Activated naive CD8-positive, alpha-beta T cell (primary cell): ENCODE data around the gene CDH23.

Experiments
- H3K27ac Mint-ChIP-seq: one replicate; pipeline ENCODE4 v1.8.0; 2021; ENCODE audit warnings: mixed read lengths
- H3K27me3 Mint-ChIP-seq: one replicate; pipeline ENCODE4 v1.8.0; 2021; ENCODE audit warnings: mixed read lengths
- H3K36me3 Mint-ChIP-seq: one replicate; pipeline ENCODE4 v1.8.0; 2021; ENCODE audit warnings: mixed read lengths
- H3K4me1 Mint-ChIP-seq: one replicate; pipeline ENCODE4 v1.8.0; 2021; ENCODE audit warnings: low read depth, mixed read lengths
- H3K4me3 Mint-ChIP-seq: one replicate; pipeline ENCODE4 v1.8.0; 2021; ENCODE audit warnings: mild to moderate bottlenecking, mixed read lengths
- H3K9me3 Mint-ChIP-seq: one replicate; pipeline ENCODE4 v1.8.0; 2021; ENCODE audit warnings: low read depth, mixed read lengths

Gene CDH23

DNA sequence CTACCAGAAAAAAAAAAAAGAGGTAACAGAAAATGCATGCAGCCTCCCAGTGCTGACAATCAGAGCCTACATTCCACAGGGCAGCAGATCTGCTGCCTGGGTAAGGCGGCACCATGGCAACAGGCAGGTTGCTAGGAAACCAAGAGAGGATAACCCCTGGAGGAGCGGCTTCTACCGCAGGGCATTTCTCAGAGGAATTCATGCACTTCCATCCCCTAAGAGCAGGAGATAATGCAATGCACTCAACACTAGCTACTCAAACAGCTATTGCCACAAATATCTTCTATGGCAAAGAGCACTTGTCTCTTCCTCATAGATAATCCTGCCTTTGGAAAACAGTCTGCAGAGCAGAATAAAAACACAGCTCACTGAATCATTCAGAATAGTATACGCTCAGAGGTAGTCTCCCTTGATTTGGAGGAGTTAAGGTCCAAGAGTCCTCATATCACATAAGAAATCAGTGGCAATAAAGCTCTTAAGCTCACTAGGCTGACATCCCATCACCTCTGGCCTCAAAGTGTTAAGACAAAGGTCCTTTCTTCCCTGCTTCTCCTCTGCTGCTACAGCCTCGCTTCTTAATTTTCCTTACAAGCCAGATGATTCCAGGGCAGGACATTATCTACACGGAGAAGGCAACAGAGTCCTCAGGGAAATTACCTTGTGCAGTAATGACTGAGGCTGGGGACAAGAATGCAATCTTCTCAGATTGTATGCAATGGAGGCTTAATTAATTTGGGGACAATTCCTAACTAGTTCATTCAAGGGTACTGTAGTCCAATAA lies 443.6 kb downstream of the CDH23 start:
- Mint-ChIP-seq H3K4me3 (no peak overlapping the region), H3K9me3 (no peaks in the 10 kb centered on the region), H3K27ac (no peak overlapping the region), H3K4me1 (peaks cover 74% of the 10 kb centered on the region), H3K36me3 (no peaks in the 10 kb centered on the region), H3K27me3 (no peaks in the 10 kb centered on the region)

DNA sequence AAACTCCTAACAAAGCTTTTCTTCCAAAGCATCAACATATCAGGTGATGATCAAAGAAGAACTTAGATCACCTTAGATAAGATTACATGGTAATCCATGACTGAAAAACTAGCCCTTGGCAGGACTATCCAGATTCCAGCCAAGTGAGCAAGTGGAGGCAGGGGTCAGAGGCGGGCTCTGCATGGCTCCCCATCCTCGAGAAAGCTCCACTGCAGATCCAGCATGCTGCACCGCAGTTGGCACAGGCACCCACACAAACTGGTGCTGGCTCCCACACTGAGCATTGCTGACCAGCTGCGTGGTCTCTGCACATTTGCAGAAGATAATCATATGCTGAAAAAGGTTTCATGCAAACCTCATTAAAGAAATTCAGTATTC lies 444.2 kb downstream of the CDH23 start:
- Mint-ChIP-seq H3K36me3 (no peaks in the 10 kb centered on the region), H3K4me1 (peaks cover 77% of the 10 kb centered on the region), H3K4me3 (no peak overlapping the region), H3K9me3 (no peaks in the 10 kb centered on the region), H3K27ac (no peak overlapping the region), H3K27me3 (no peaks in the 10 kb centered on the region)

DNA sequence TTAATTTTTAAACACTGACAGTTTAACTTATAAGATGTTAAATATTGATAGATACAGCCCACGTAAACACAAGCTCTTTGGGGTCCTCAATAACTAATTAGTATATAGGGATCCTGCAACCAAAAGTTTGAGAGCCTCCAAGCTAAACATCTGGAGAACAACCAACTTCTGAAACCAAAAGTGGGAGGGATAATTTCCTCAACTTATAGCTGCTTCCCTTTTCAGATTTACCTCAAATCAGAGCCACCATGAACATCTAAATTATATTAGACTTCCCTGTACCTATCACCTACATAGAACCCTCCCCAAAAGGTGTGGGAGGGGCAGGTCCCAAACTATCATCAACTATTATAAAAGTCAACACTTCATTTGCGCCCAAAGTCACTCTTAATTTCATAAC lies 445.7 kb downstream of the CDH23 start:
- H3K36me3 Mint-ChIP-seq, result no peaks in the 10 kb centered on the region
- no peak overlapping the region for H3K4me3 Mint-ChIP-seq
- H3K27ac Mint-ChIP-seq, result no peak overlapping the region
- H3K27me3 Mint-ChIP-seq, result no peaks in the 10 kb centered on the region
- H3K4me1 Mint-ChIP-seq, result peaks cover 75% of the 10 kb centered on the region
- no peaks in the 10 kb centered on the region for H3K9me3 Mint-ChIP-seq

DNA sequence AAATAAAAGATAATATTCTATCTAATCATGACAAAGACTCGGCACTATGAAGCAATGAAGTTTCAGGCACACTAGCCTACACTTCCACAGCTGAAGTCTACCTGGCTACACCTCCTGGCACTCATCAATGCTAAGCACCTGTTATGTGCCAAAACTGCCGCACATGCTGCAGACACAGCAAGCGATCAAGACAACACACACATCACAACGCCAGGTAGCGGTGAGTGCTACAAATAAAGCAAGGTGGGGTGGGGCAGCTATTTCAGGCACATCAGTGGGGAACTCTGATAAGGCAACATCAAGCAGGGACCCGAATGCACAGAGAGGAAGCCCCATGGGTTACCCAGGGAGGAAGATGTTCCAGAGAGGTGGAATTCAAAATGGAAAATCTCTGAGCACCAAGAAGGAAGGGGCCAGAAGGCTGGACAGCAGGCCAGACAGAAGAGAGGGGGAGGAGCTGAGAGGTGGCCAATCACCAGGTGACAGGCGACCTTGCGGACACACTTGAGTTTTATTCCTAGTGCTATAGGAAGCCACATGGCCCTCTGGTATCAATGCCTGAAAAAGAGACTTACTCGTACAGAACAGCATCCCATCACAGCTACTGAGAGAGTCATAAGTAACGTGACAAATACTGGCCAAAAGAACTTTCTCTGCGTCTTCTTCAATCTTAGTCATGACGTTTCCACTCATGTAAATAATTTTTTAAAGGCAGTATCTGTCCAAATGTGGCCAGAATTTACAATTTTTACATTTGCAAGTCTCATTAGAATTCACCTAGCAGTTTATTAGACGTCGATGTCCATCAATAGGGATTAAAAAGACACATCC lies 446.4 kb downstream of the CDH23 start:
- H3K4me1 Mint-ChIP-seq, result peaks cover 75% of the 10 kb centered on the region
- H3K27ac Mint-ChIP-seq, result no peak overlapping the region
- no peaks in the 10 kb centered on the region for H3K27me3 Mint-ChIP-seq
- no peaks in the 10 kb centered on the region for H3K9me3 Mint-ChIP-seq
- no peaks in the 10 kb centered on the region for H3K36me3 Mint-ChIP-seq
- H3K4me3 Mint-ChIP-seq, result no peak overlapping the region

DNA sequence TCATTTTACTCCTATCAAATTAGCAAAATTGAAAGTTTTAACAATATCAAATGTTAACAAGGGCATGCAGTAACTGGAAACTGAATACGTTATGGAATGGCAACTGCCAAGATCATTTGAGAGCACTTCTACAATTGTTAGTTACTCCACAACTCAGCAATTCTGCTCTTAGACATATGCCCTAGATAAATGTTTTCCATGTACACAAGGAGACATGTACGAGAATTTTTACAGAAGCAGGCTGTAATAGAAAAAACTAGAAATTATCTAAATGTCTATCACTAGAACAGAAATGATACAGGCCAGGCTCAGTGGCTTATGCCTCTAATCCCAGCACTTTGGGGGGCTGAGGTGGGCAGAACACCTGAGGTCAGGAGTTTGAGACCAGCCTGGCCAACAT lies 447.4 kb downstream of the CDH23 start:
- Mint-ChIP-seq H3K4me3 (no peak overlapping the region), H3K27ac (no peak overlapping the region), H3K9me3 (no peaks in the 10 kb centered on the region), H3K27me3 (no peaks in the 10 kb centered on the region), H3K4me1 (peaks cover 75% of the 10 kb centered on the region), H3K36me3 (no peaks in the 10 kb centered on the region)

DNA sequence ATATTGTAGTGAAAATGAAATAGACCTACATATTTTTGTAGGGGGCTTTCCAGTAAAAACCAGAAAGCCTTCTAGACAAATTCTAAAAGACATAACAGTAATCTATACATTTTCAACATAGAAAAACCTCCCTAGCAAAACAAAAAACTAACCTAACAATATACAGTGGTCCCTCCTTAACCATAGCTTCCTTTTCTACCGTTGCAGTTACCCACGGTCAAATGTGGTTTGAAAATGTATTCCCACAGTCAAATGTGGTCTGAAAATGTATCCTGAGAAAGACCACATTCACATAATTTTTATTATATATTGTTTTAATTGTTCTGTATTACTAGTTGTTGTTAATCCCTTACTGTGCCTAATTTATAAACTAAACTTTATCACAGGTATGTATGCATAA lies 448.0 kb downstream of the CDH23 start:
- H3K4me3 Mint-ChIP-seq, result no peak overlapping the region
- H3K27me3 Mint-ChIP-seq, result no peaks in the 10 kb centered on the region
- H3K27ac Mint-ChIP-seq, result no peak overlapping the region
- H3K9me3 Mint-ChIP-seq, result no peaks in the 10 kb centered on the region
- no peaks in the 10 kb centered on the region for H3K36me3 Mint-ChIP-seq
- peaks cover 81% of the 10 kb centered on the region for H3K4me1 Mint-ChIP-seq

DNA sequence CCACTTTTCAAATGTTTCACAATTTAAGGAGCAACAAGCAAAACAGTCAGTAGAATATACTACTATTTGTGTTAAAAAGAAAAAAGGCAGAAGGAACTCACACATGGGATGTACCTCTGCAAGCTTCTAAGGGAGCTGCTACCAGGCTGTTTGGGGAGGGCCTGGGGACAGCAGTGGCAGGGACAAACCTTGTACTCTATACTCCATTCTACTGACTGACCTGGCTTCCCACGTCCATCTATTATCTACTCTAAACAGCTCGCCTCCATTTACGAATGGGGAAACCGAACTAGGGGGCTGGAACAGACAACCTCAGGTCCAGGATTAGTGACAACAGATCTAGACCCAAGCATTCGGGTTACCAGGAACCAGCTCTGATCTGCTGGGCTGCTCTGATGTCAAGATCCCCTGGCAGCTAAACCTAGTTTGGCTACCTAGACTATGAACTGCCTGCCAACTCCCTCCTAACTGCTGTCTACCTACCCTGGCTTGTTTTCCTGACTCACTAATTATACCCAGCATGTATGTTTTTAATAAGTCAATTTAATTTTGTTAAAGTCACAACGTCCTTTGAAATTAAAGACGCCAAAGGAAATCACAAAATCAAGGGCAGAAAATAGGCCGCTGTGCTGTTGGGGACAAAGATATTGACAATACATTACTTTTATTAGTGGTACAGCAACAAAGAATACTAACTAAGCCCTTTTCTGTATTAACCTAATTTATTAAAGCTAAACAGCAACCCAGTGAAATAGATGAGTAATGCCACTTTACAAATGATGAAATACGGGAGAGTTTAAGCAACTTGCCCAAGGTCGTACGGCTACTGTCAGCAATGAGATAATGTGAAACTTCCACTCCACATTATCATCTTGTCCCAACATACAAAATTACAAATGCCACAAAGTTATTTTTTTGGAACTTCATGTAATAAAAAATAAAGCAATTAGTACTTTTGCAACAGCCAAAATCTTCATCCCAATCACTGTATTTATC lies 449.0 kb downstream of the CDH23 start:
- H3K4me3 Mint-ChIP-seq, result no peak overlapping the region
- peaks cover 79% of the 10 kb centered on the region for H3K4me1 Mint-ChIP-seq
- no peaks in the 10 kb centered on the region for H3K27me3 Mint-ChIP-seq
- no peak overlapping the region for H3K27ac Mint-ChIP-seq
- H3K9me3 Mint-ChIP-seq, result no peaks in the 10 kb centered on the region
- H3K36me3 Mint-ChIP-seq, result no peaks in the 10 kb centered on the region

DNA sequence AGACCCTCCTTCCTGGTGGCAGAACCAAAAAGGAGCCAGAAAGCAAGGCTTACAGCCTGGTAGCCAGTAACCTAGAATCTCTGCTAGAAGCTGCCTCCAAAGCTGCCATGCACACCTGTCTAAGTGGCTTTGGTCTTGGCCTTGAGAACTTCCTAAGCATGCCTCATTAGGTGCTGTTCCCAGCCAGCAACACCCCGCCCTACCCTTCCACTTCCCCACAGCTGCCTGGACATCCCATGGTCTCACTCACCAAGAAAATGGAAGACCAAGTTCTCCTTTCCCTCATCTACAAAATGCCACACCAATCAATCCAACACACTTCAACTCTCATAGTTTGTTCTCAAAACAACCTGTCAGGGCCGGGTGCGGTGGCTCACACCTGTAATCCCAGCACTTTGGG lies 450.1 kb downstream of the CDH23 start:
- Mint-ChIP-seq H3K36me3 (no peaks in the 10 kb centered on the region), H3K9me3 (no peaks in the 10 kb centered on the region), H3K27me3 (no peaks in the 10 kb centered on the region), H3K4me1 (peaks cover 80% of the 10 kb centered on the region), H3K4me3 (no peak overlapping the region), H3K27ac (no peak overlapping the region)

DNA sequence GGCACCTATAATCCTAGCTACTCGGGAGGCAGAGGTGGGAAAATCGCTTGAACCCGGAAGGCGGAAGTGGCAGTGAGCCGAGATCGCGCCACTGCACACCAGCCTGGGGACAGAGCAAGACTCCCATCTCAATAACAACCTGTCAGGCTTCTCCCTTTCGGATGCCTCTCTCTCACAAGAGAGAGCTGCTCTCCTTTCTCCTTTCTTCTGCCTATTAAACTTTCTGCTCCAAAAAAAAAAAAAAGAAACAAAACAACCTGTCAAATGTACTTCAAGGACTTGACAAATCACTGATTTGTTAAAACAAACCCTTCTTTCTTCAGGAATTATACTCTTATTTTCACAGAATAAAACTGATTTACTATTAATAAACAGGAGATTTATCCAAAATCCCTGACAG lies 450.7 kb downstream of the CDH23 start:
- H3K27me3 Mint-ChIP-seq, result no peaks in the 10 kb centered on the region
- H3K4me3 Mint-ChIP-seq, result no peak overlapping the region
- H3K27ac Mint-ChIP-seq, result no peak overlapping the region
- peaks cover 78% of the 10 kb centered on the region for H3K4me1 Mint-ChIP-seq
- no peaks in the 10 kb centered on the region for H3K36me3 Mint-ChIP-seq
- no peaks in the 10 kb centered on the region for H3K9me3 Mint-ChIP-seq

DNA sequence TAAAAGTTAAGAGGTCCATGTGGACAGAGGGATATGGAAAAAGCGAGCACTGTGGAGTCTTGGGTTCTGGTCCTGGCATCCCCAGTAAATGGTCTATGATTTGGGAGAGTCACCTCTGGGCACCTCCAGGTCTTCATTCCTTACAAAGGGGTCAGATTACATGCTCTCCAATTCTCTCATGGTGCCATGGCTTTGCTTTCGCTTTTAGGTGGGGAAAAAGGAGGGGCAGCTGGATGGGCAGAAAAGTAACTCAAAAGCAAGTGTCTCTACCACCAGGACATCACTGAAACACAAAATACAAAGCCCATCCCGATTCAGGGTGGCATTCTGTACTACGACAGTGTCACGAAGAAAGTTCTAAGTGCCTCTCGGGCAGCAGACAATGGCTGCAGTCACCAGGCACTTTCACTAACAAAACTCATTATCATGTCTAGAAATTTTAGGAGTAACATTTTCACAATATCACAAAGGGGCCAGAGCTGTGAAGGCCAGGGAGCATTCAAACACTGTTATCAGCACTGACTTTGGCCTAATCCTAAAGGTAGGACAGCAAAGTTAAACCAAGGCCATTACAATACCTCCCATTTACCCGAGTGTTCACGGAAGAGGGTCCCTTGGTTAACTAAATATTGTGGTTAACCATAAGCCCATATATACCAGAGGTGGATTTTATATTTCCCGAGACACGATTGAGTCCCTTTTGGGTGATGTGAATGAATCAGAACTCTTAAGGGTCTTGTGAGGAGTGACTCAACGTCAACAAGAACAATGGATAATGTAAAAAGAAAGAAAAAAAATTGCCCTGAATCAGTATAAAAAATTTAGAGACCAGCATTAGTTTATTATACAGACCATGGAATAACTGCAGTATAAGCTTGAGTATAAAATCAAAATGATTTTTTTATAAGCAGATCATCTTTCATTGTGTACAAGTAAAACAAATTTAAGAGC lies 451.9 kb downstream of the CDH23 start:
- Mint-ChIP-seq H3K36me3 (no peaks in the 10 kb centered on the region), H3K4me3 (peak overlapping the region; percentile 72), H3K27ac (peak overlapping the region; percentile 16), H3K4me1 (peaks cover 67% of the 10 kb centered on the region), H3K27me3 (no peaks in the 10 kb centered on the region), H3K9me3 (no peaks in the 10 kb centered on the region)

DNA sequence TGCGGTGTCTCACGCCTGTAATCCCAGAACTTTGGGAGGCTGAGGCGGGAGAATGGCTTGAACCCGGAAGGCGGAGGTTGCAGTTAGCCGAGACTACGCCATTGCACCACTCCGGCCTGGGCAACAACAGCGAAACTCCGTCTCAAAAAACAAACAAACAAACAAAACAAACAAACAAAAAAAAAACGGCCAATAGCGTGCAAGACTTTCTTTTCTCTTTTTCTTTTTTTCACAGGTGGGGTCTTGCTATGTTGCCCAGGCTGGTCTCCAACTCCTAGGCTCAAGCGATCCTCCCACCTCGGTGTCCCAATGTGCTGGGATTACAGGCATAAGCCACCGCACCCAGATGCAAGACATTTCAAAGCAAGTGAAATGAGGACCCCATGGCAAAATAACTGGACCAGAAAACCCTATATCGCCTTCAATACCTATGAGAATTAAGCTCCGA lies 452.8 kb downstream of the CDH23 start:
- Mint-ChIP-seq H3K27me3 (no peaks in the 10 kb centered on the region), H3K27ac (no peak overlapping the region), H3K4me3 (peak overlapping the region; percentile 97), H3K4me1 (peaks cover 60% of the 10 kb centered on the region), H3K36me3 (no peaks in the 10 kb centered on the region), H3K9me3 (no peaks in the 10 kb centered on the region)

DNA sequence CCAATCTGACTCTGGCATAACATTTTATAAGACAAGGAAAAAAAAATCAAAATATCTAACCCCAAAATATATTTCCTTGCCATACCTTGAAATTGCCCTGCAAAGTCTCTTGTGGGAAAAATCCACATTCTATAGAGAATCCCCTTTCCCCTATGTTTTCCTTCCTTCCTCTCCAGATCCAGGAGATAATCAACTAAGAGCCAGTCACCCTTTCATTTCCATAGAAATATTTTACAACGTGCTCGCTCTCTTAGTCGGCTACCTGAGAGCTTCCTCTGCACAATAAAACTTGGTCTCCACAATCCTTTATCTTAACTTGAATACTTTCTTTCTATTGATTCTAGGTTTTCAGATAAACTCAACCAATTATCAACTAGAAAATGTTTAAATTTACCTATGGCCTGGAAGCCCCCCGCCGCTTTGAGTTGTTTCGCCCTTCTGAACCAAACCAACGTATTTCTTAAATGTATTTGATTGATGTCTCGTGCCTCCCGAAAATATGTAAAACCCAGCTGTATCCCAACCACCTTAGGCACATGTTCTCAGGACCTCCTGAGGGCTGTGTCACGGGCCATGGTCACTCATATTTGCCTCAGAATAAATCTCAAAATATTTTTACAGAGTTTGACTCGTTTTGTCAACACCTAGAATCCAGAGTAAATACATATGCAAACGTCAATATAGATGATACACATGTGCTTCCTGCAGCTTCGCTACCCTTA lies 453.5 kb downstream of the CDH23 start:
- H3K9me3 Mint-ChIP-seq, result no peaks in the 10 kb centered on the region
- peaks cover 55% of the 10 kb centered on the region for H3K4me1 Mint-ChIP-seq
- no peaks in the 10 kb centered on the region for H3K36me3 Mint-ChIP-seq
- H3K27me3 Mint-ChIP-seq, result no peaks in the 10 kb centered on the region
- H3K4me3 Mint-ChIP-seq, result peak overlapping the region; percentile 97
- peak overlapping the region; percentile 83 for H3K27ac Mint-ChIP-seq

DNA sequence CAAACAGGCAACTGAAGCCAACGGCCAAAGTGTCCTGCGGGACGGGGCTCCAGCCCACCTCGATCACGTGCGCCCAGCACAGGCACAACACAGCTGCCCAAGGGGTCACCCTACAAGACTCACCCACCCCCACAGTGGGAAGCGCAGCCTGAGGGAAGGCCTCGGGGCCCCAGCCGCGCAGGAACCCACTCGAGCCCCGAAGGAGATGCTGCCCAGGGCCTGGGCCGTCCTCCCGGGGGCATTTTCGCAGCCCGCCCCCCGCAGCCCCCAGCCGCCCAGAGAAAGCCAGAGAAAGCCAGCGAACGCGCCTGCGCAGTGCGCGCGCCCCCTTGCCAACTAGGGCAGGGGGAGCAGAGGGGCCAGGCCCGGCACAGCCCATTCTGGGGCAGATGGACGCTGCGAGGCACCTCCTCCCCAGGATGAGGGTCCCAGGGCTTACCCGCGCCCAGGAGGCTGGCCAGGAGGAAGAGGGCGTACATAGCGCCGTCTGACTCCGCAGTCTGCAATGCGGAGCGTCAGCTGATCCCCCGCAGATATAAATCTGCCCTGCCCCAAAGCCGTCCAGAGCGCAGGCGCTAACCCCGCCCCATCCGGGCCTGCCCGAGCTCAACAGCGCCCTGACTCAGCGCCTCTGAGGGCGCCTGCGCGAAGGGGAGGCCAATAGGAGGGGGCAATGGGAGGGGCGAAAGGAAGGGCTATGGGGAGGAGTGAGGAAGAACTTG lies 454.2 kb downstream of the CDH23 start, which contains the start of gene PSAP:
Gene PSAP (minus strand): TSS at position 509 of the 722 bp plus-strand sequence. CDS start 30 bp downstream, at position 479.
- H3K4me3 Mint-ChIP-seq, result peak within 1 kb of the TSS; percentile 97
- H3K4me1 Mint-ChIP-seq, result peaks cover 48% of the 10 kb centered on the region
- H3K27me3 Mint-ChIP-seq, result no peaks in the 10 kb centered on the region
- no peaks in the 10 kb centered on the region for H3K36me3 Mint-ChIP-seq
- H3K27ac Mint-ChIP-seq, result peak within 1 kb of the TSS; percentile 83
- no peaks in the 10 kb centered on the region for H3K9me3 Mint-ChIP-seq
